GM12878 (cell line): ENCODE results near the gene CCDC112.

Experiments
- NFYB ChIP-seq: IDR thresholded peaks from 2 replicates; pipeline ENCODE4 v1.6.1; 2011; ENCODE audit warnings: low read depth, mild to moderate bottlenecking, low read length, improper control_type of control experiment, moderate library complexity; ENCODE audit not compliant: insufficient read depth
- POLR2A ChIP-seq: IDR thresholded peaks from 2 replicates; pipeline ENCODE4 v1.6.1; 2011; ENCODE audit warnings: low read depth, mild to moderate bottlenecking, low read length
- POLR2AphosphoS5 ChIP-seq: IDR thresholded peaks from 2 replicates; pipeline ENCODE4 v1.6.1; 2011; ENCODE audit warnings: mild to moderate bottlenecking, low read length, inconsistent platforms
- ZNF24 ChIP-seq: fragments of 450-650 bp; IDR thresholded peaks from 2 replicates; pipeline ENCODE4 v1.6.1; 2017; ENCODE audit warnings: antibody characterized with exemption, mild to moderate bottlenecking
- TF ChIP-seq, protein P1 (sequence below), 3 experiments: IDR thresholded peaks in 2 of 3; conservative IDR thresholded peaks in 1 of 3; 2 replicates each; pipeline ENCODE4 v1.5.1; 2011; ENCODE audit warnings: low read depth in 3 of 3, low read length in 3 of 3, mild to moderate bottlenecking in 3 of 3, control low read depth in 2 of 3, moderate library complexity in 2 of 3, inconsistent platforms in 1 of 3, mixed read lengths in 1 of 3; ENCODE audit not compliant: control insufficient read depth in 2 of 3, insufficient read depth in 1 of 3; ENCODE audit errors: extremely low read depth in 1 of 3
- TF ChIP-seq, protein P2 (sequence below): IDR thresholded peaks from 2 replicates; pipeline ENCODE4 v1.6.1; 2012; ENCODE audit warnings: low read depth, low read length, improper control_type of control experiment

DNA sequence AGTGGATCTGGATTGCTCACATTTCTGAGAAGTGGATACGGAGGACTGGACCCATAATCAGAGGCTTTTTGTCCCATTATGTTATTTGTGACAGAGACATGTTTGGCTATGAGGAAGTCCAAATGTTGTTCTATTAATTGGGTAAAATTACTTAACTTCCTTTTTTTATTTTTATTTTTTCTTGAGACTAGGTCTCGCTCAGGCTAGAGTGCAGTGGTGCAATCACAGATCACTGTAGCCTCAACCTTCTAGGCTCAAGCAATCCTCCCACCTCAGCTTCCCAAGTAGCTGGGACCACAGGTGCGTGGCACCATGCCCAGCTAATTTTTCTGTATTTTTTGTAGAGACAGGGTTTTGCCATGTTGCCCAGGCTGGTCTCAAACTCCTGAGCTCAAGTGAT lies 21.9 kb downstream of the CCDC112 start:
- TF ChIP-seq, protein P1, sequence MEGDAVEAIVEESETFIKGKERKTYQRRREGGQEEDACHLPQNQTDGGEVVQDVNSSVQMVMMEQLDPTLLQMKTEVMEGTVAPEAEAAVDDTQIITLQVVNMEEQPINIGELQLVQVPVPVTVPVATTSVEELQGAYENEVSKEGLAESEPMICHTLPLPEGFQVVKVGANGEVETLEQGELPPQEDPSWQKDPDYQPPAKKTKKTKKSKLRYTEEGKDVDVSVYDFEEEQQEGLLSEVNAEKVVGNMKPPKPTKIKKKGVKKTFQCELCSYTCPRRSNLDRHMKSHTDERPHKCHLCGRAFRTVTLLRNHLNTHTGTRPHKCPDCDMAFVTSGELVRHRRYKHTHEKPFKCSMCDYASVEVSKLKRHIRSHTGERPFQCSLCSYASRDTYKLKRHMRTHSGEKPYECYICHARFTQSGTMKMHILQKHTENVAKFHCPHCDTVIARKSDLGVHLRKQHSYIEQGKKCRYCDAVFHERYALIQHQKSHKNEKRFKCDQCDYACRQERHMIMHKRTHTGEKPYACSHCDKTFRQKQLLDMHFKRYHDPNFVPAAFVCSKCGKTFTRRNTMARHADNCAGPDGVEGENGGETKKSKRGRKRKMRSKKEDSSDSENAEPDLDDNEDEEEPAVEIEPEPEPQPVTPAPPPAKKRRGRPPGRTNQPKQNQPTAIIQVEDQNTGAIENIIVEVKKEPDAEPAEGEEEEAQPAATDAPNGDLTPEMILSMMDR (IDR thresholded peaks at IDR 0.05 in 2 of 3, conservative IDR thresholded peaks at IDR 0.05 in 1 of 3; ENCODE audit: control insufficient read depth in 2 of 3, extremely low read depth in 1 of 3, insufficient read depth in 1 of 3, low read depth in 3 of 3, low read length in 3 of 3): no peak
- TF ChIP-seq, protein P2, sequence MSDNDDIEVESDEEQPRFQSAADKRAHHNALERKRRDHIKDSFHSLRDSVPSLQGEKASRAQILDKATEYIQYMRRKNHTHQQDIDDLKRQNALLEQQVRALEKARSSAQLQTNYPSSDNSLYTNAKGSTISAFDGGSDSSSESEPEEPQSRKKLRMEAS: no peak
- TF ChIP-seq NFYB: no peak
- no peak for TF ChIP-seq POLR2AphosphoS5
- TF ChIP-seq POLR2A: no peak
- TF ChIP-seq ZNF24: no peak
